Muscle layer of duodenum (tissue), 2 donors: Measurements from ENCODE around the gene PMM2.
"Not testable (repeated sequence)": the region's sequence is repeated elsewhere in the genome, so short reads cannot be mapped to it uniquely, and the experiment has no call there.

Experiments
- H3K27ac ChIP-seq: one replicate; pipeline ENCODE4 v1.7.0; 2013; ENCODE audit warnings: mild to moderate bottlenecking, low read length
- H3K27me3 ChIP-seq: one replicate; pipeline ENCODE4 v1.7.0; 2013; ENCODE audit warnings: low read depth, mild to moderate bottlenecking, control low read depth, low read length
- H3K36me3 ChIP-seq, 2 donors: one replicate each; pipeline ENCODE4 v1.7.0; 2013; ENCODE audit warnings: low read length in 2 of 2, control low read depth in 1 of 2, mild to moderate bottlenecking in 1 of 2; ENCODE audit not compliant: insufficient read depth in 2 of 2, control insufficient read depth in 1 of 2
- H3K4me1 ChIP-seq, 2 donors: one replicate each; pipeline ENCODE4 v1.7.0; 2013; ENCODE audit warnings: low read length in 2 of 2, mild to moderate bottlenecking in 2 of 2, control low read depth in 1 of 2, moderate library complexity in 1 of 2; ENCODE audit not compliant: insufficient read depth in 2 of 2, control insufficient read depth in 1 of 2
- H3K4me3 ChIP-seq, 2 donors: one replicate each; pipeline ENCODE4 v1.7.0; 2013; ENCODE audit warnings: low read length in 2 of 2, low read depth in 1 of 2, mild to moderate bottlenecking in 1 of 2
- H3K9me3 ChIP-seq, 2 donors: one replicate each; pipeline ENCODE4 v1.7.0; 2013; ENCODE audit warnings: low read length in 2 of 2, control low read depth in 1 of 2, mild to moderate bottlenecking in 1 of 2; ENCODE audit not compliant: control insufficient read depth in 1 of 2
- donor health status: healthy.

Gene PMM2

GRCh38 chr16:8872967-8873865 lies 75.6 kb downstream of the PMM2 start:
- H3K4me1 ChIP-seq = peaks cover 0 to 6% of the 10 kb centered on the region in 2 donors
- H3K9me3 ChIP-seq = no peaks in the 10 kb centered on the region
- no peak overlapping the region for H3K4me3 ChIP-seq
- no peaks in the 10 kb centered on the region for H3K27me3 ChIP-seq
- no peaks in the 10 kb centered on the region for H3K36me3 ChIP-seq
- H3K27ac ChIP-seq = no peak overlapping the region

- H3K27ac ChIP-seq, H3K9me3 ChIP-seq, H3K4me1 ChIP-seq, H3K36me3 ChIP-seq, H3K27me3 ChIP-seq, H3K4me3 ChIP-seq: not testable (repeated sequence)
Measured at GRCh38 chr16:8873866-8874195, 76.2 kb downstream of the PMM2 start.

- Histone ChIP-seq H3K27me3 (no peaks in the 10 kb centered on the region), H3K27ac (no peak overlapping the region), H3K36me3 (no peaks in the 10 kb centered on the region), H3K4me1 (peaks cover 0 to 2% of the 10 kb centered on the region in 2 donors), H3K4me3 (no peak overlapping the region), H3K9me3 (no peaks in the 10 kb centered on the region)
Measured at GRCh38 chr16:8874388-8874787, 76.7 kb downstream of the PMM2 start.

GRCh38 chr16:8875317-8875716 lies 77.7 kb downstream of the PMM2 start:
- H3K4me1 ChIP-seq, H3K9me3 ChIP-seq, H3K27ac ChIP-seq, H3K36me3 ChIP-seq, H3K4me3 ChIP-seq, H3K27me3 ChIP-seq: not testable (repeated sequence)

- Histone ChIP-seq H3K4me3 (no peak overlapping the region), H3K9me3 (no peaks in the 10 kb centered on the region), H3K27me3 (no peaks in the 10 kb centered on the region), H3K36me3 (no peaks in the 10 kb centered on the region), H3K4me1 (no peaks in the 10 kb centered on the region), H3K27ac (no peak overlapping the region)
Measured at GRCh38 chr16:8877894-8878522, 80.4 kb downstream of the PMM2 start.

- Histone ChIP-seq H3K4me3 (no peak overlapping the region), H3K27ac (no peak overlapping the region), H3K27me3 (no peaks in the 10 kb centered on the region), H3K4me1 (no peaks in the 10 kb centered on the region), H3K36me3 (no peaks in the 10 kb centered on the region), H3K9me3 (no peaks in the 10 kb centered on the region)
Measured at GRCh38 chr16:8878523-8878911, 80.9 kb downstream of the PMM2 start.

- Histone ChIP-seq H3K4me3 (no peak overlapping the region), H3K4me1 (peaks cover 4% of the 10 kb centered on the region in 2 donors), H3K9me3 (no peaks in the 10 kb centered on the region), H3K27me3 (no peaks in the 10 kb centered on the region), H3K36me3 (no peaks in the 10 kb centered on the region), H3K27ac (no peak overlapping the region)
Measured at GRCh38 chr16:8880839-8881510, 83.3 kb downstream of the PMM2 start.

- no peak within 1 kb of the TSS for H3K4me3 ChIP-seq
- H3K9me3 ChIP-seq = no peaks in the 10 kb centered on the region
- no peaks in the 10 kb centered on the region for H3K27me3 ChIP-seq
- H3K36me3 ChIP-seq = no peaks in the 10 kb centered on the region
- H3K27ac ChIP-seq = no peak within 1 kb of the TSS
- peaks cover 8 to 10% of the 10 kb centered on the region in 2 donors for H3K4me1 ChIP-seq
Measured at GRCh38 chr16:8882041-8882617, 84.5 kb downstream of the PMM2 start, which contains the start of gene LITAFD. Gene LITAFD, plus strand, starts transcription at chr16:8882351. Its CDS starts 2,005 bp downstream, at chr16:8884356.

- Histone ChIP-seq H3K36me3 (no peaks in the 10 kb centered on the region), H3K4me1 (peaks cover 8 to 13% of the 10 kb centered on the region in 2 donors), H3K4me3 (no peak overlapping the region), H3K9me3 (no peaks in the 10 kb centered on the region), H3K27me3 (no peaks in the 10 kb centered on the region), H3K27ac (no peak overlapping the region)
Measured at GRCh38 chr16:8882725-8883377, 85.2 kb downstream of the PMM2 start.

GRCh38 chr16:8885674-8886592 lies 88.3 kb downstream of the PMM2 start:
- Histone ChIP-seq H3K9me3 (no peaks in the 10 kb centered on the region), H3K4me3 (no peak overlapping the region), H3K36me3 (peaks cover 3 to 15% of the 10 kb centered on the region in 2 donors), H3K4me1 (peaks cover 8 to 19% of the 10 kb centered on the region in 2 donors), H3K27me3 (no peaks in the 10 kb centered on the region), H3K27ac (no peak overlapping the region)
